Smooth muscle cell (in vitro differentiated cells): Measurements from ENCODE around the gene SHC4. TPM values are rescaled to one million over a fixed set of nuclear protein-coding genes. Genes with fewer than 3 reads are reported as not detected.

Source experiments
- DNase-seq: peaks from one replicate; lab custom pipeline; 2025; ENCODE audit not compliant: unreplicated experiment; lab: John Stamatoyannopoulos, UW
- H2AFZ ChIP-seq: fragments of 200-600 bp; sonication (generic); 2 replicates; pipeline ENCODE4 v1.6.0; 2016; ENCODE audit warnings: antibody characterized with exemption, low read depth, mild to moderate bottlenecking
- H3F3A ChIP-seq: fragments of 200-600 bp; sonication (generic); 2 replicates; pipeline ENCODE4 v1.6.0; 2017; ENCODE audit warnings: antibody characterized with exemption, low read depth
- H3K27ac ChIP-seq: fragments of 200-600 bp; sonication (generic); 2 replicates; pipeline ENCODE4 v1.5.1; 2016; ENCODE audit warnings: low read depth, mild to moderate bottlenecking
- H3K27me3 ChIP-seq: fragments of 200-600 bp; sonication (generic); 2 replicates; pipeline ENCODE4 v1.6.1; 2016; ENCODE audit warnings: low read depth, mild to moderate bottlenecking
- H3K36me3 ChIP-seq: fragments of 200-600 bp; sonication (generic); 2 replicates; pipeline ENCODE4 v1.5.1; 2016; ENCODE audit warnings: low read depth
- H3K4me1 ChIP-seq: fragments of 200-600 bp; sonication (generic); 2 replicates; pipeline ENCODE4 v1.5.1; 2016; ENCODE audit warnings: low read depth
- H3K4me2 ChIP-seq: fragments of 200-600 bp; sonication (generic); 2 replicates; pipeline ENCODE4 v1.6.0; 2016; ENCODE audit warnings: mild to moderate bottlenecking
- H3K4me3 ChIP-seq: fragments of 200-600 bp; sonication (generic); 2 replicates; pipeline ENCODE4 v1.5.1; 2016; ENCODE audit warnings: mild to moderate bottlenecking
- H3K79me2 ChIP-seq: fragments of 200-600 bp; sonication (generic); 2 replicates; pipeline ENCODE4 v1.6.0; 2016; ENCODE audit warnings: low read depth, mild to moderate bottlenecking
- H3K9ac ChIP-seq: fragments of 200-600 bp; sonication (generic); 2 replicates; pipeline ENCODE4 v1.6.0; 2016; ENCODE audit warnings: low read depth
- H3K9me3 ChIP-seq: fragments of 200-600 bp; sonication (generic); replicated peaks from 2 replicates; pipeline ENCODE4 v1.5.1; 2016; ENCODE audit warnings: low read depth
- H4K20me1 ChIP-seq: fragments of 200-600 bp; sonication (generic); 2 replicates; pipeline ENCODE4 v1.6.0; 2016; ENCODE audit warnings: low read depth
- CTCF ChIP-seq: fragments of 200-600 bp; sonication (generic); IDR thresholded peaks from 2 replicates; pipeline ENCODE4 v1.5.1; 2017; ENCODE audit warnings: borderline replicate concordance, mild to moderate bottlenecking, antibody characterized with exemption; ENCODE audit not compliant: insufficient read depth, poor library complexity, severe bottlenecking
- WGBS: methylation state at CpG from one replicate; pipeline ENCODE4 v1.1.7; 2016; ENCODE audit warnings: low lambda C conversion rate; 5-methylcytosine and 5-hydroxymethylcytosine counted together
- polyA plus RNA-seq: library from polyadenylated mRNA; unstranded; fragments of >200 nt; fragmentation: Nextera tagmentation; extraction: Ambion mirVana; gene quantifications from 2 replicates; pipeline ENCODE4 v1.2.1, GENCODE V29; 2016
- total RNA-seq: library from RNA; depleted of rRNA; stranded (reverse); fragments of >200 nt; gene quantifications from 2 replicates; pipeline ENCODE4 v1.2.3, GENCODE V29; 2014

The SHC4 gene
- total and polyA plus RNA-seq, 2 experiments from 2014 or later: 0.39 to 1.2 TPM

- H3K79me2 ChIP-seq: no peaks in the 10 kb centered on the region
Observed at GRCh38 chr15:48987142-48987541, 23.4 kb upstream of the SHC4 start.

GRCh38 chr15:48986240-48986639, 22.5 kb upstream of the SHC4 start:
- Histone ChIP-seq H3K36me3 (peaks cover 3% of the 10 kb centered on the region), H3K9ac (no peak overlapping the region), H2AFZ (no peak overlapping the region), H3K79me2 (no peaks in the 10 kb centered on the region), H3K4me3 (no peak overlapping the region), H4K20me1 (no peaks in the 10 kb centered on the region), H3K27me3 (no peaks in the 10 kb centered on the region), H3F3A (no peaks in the 10 kb centered on the region), H3K4me1 (no peaks in the 10 kb centered on the region), H3K27ac (no peak overlapping the region), H3K9me3 (no peaks in the 10 kb centered on the region), H3K4me2 (no peak overlapping the region)
- no peak for DNase-seq
- TF ChIP-seq CTCF: no peak
- WGBS: 87% methylated on average over 5 of the region's 5 CpGs

More at GRCh38 chr15:48987142-48987541, 23.4 kb upstream of the SHC4 start:
- Histone ChIP-seq H3K4me1 (no peaks in the 10 kb centered on the region), H3F3A (no peaks in the 10 kb centered on the region), H3K9ac (no peak overlapping the region), H3K27ac (no peak overlapping the region), H2AFZ (no peak overlapping the region), H3K4me3 (no peak overlapping the region), H3K27me3 (no peaks in the 10 kb centered on the region), H3K36me3 (peaks cover 9% of the 10 kb centered on the region), H3K9me3 (no peaks in the 10 kb centered on the region), H3K4me2 (no peak overlapping the region), H4K20me1 (no peaks in the 10 kb centered on the region)
- TF ChIP-seq CTCF: no peak
- no peak for DNase-seq

GRCh38 chr15:48985516-48985915, 21.8 kb upstream of the SHC4 start:
- H3K79me2 ChIP-seq: no peaks in the 10 kb centered on the region
- H3K4me1 ChIP-seq: no peaks in the 10 kb centered on the region
- 86% methylated on average over 3 of the region's 3 CpGs for WGBS
- no peak overlapping the region for H3K9ac ChIP-seq
- H4K20me1 ChIP-seq: no peaks in the 10 kb centered on the region
- no peaks in the 10 kb centered on the region for H3F3A ChIP-seq
- H3K4me2 ChIP-seq: no peak overlapping the region
- no peak overlapping the region for H2AFZ ChIP-seq
- no peaks in the 10 kb centered on the region for H3K9me3 ChIP-seq
- no peak overlapping the region for H3K4me3 ChIP-seq
- no peaks in the 10 kb centered on the region for H3K27me3 ChIP-seq
- H3K36me3 ChIP-seq: no peaks in the 10 kb centered on the region
- TF ChIP-seq CTCF: no peak
- no peak for DNase-seq
- no peak overlapping the region for H3K27ac ChIP-seq

GRCh38 chr15:48984811-48985352, 21.2 kb upstream of the SHC4 start:
- Histone ChIP-seq H2AFZ (no peak overlapping the region), H3K4me2 (no peak overlapping the region), H3K79me2 (no peaks in the 10 kb centered on the region), H3K4me1 (no peaks in the 10 kb centered on the region), H3K9ac (no peak overlapping the region), H3K27ac (no peak overlapping the region), H3F3A (no peaks in the 10 kb centered on the region), H4K20me1 (no peaks in the 10 kb centered on the region), H3K9me3 (no peaks in the 10 kb centered on the region), H3K4me3 (no peak overlapping the region), H3K36me3 (no peaks in the 10 kb centered on the region), H3K27me3 (no peaks in the 10 kb centered on the region)
- no peak for TF ChIP-seq CTCF
- WGBS: 89% methylated on average over 4 of the region's 4 CpGs
- no peak for DNase-seq
